RWPE2 (cell line): ENCODE measurements around the gene NTHL1.

Experiments
- ATAC-seq: fragments of 200-7000 bp; cut with Tn5 transposase; 3 replicates; pipeline ENCODE4 v1.9.1; 2021; ENCODE audit warnings: low read depth
- DNase-seq: peaks from one replicate; pipeline ENCODE4 v3.0.0-alpha.2; 2020; ENCODE audit warnings: low spot score
- H3K27ac ChIP-seq: fragments of 450-650 bp; 2 replicates; pipeline ENCODE4 v1.5.1; 2017; ENCODE audit warnings: mild to moderate bottlenecking; ENCODE audit not compliant: poor library complexity, severe bottlenecking
- H3K27me3 ChIP-seq: fragments of 250-450 bp; sonication (Bioruptor Pico); 2 replicates; pipeline ENCODE4 v1.5.1; 2021; ENCODE audit warnings: mild to moderate bottlenecking, moderate library complexity; ENCODE audit not compliant: insufficient read depth, poor library complexity, severe bottlenecking
- H3K36me3 ChIP-seq: fragments of 250-450 bp; sonication (Bioruptor Pico); 2 replicates; pipeline ENCODE4 v1.5.1; 2020; ENCODE audit warnings: low read depth, mild to moderate bottlenecking, moderate library complexity
- H3K4me1 ChIP-seq: fragments of 250-450 bp; sonication (Bioruptor Pico); 2 replicates; pipeline ENCODE4 v1.5.1; 2021; ENCODE audit warnings: mild to moderate bottlenecking, moderate library complexity; ENCODE audit not compliant: insufficient read depth, poor library complexity, severe bottlenecking
- H3K4me3 ChIP-seq: fragments of 250-450 bp; sonication (Bioruptor Pico); 2 replicates; pipeline ENCODE4 v1.5.1; 2021; ENCODE audit warnings: mild to moderate bottlenecking, moderate library complexity; ENCODE audit not compliant: severe bottlenecking
- H3K9me3 ChIP-seq: fragments of 250-450 bp; sonication (Bioruptor Pico); 2 replicates; pipeline ENCODE4 v1.5.1; 2021; ENCODE audit warnings: mild to moderate bottlenecking, moderate library complexity; ENCODE audit not compliant: severe bottlenecking
- CTCF ChIP-seq: fragments of 450-650 bp; IDR thresholded peaks from one replicate; pipeline ENCODE4 v1.5.1; 2017; ENCODE audit warnings: mild to moderate bottlenecking, moderate library complexity; ENCODE audit not compliant: poor library complexity, severe bottlenecking

NTHL1 gene

DNA sequence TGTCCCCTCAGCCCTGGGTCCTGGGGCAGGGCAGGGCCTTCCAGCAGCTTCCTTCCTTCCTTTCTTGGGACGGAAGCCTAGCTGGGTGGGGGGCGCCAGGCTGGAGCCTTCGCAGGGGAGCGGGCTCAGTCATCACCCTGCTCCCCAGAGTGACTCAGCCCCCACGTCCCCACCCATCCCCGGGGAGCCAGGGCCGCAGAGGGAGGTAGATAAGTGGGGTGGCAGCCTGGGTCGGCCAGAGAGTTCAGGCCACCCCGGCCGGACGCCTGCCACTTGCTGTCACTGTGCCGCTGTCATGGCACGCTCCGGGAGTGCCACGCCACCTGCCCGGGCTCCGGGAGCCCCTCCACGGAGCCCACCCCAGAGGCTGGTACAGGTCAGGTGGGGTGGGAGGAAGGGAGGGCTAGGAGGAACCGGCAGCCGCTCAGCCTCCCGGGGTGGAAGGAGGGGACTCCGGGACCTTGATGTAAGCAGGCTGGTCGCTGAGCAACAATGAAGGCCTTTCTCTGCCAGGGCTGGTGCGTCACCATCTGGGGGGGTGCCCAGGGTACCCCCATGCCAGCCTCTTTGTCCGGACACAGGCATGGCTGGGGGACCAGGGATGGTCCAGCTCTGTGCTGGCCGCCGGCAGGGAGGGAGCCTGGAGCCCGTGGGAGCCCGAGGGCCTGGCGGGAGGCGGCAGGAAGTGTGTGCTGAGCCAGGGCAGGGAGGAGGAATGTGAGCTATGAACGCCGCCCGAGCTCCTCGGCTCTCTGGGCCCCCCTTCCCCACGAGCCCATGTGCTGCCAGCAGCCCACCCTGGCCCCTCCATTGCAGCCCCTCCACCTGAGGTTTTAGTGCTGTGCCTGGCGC is 14.4 kb downstream of the NTHL1 start:
- peaks cover 9% of the 10 kb centered on the region for H3K4me1 ChIP-seq
- no peak overlapping the region for H3K4me3 ChIP-seq
- peak; percentile 75 for ATAC-seq
- no peaks in the 10 kb centered on the region for H3K36me3 ChIP-seq
- DNase-seq, result peak; percentile 66
- no peaks in the 10 kb centered on the region for H3K9me3 ChIP-seq
- TF ChIP-seq CTCF, result no peak
- peak overlapping the region; percentile 15 for H3K27ac ChIP-seq
- no peaks in the 10 kb centered on the region for H3K27me3 ChIP-seq

GRCh38 chr16:2032285-2033056 is 15.2 kb downstream of the NTHL1 start:
- Histone ChIP-seq H3K9me3 (no peaks in the 10 kb centered on the region), H3K4me1 (peaks cover 9% of the 10 kb centered on the region), H3K36me3 (no peaks in the 10 kb centered on the region), H3K27me3 (no peaks in the 10 kb centered on the region), H3K27ac (no peak overlapping the region), H3K4me3 (no peak overlapping the region)
- ATAC-seq (no peak), DNase-seq (no peak)
- TF ChIP-seq CTCF, result no peak

DNA sequence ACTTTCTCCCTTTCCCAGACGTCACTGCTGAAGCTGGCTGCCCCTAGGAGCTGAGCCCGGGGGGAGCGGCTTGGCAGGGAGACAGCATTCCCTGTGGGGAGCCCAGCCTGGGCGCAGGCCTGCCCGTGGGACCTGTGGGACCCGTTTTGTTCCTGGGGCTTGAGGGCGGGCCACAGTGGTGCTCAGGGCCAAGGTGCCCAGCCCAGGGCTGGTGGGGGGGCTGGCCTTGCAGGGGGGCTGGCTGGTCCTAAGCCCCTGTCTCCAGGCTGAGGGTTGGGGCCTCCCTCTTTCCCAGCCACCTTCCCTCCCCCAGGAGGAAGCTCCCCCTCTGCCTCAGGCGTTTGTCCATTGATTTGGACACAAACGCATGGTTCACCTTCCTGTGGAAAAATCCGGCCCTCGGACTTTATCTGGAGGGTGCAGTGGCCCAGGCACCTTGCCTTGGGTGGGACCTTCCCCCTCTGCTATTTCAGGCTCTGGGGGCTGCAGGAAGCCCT is 16.5 kb downstream of the NTHL1 start:
- Histone ChIP-seq H3K4me1 (peaks cover 9% of the 10 kb centered on the region), H3K27ac (no peak overlapping the region), H3K27me3 (no peaks in the 10 kb centered on the region), H3K36me3 (no peaks in the 10 kb centered on the region), H3K9me3 (no peaks in the 10 kb centered on the region), H3K4me3 (no peak overlapping the region)
- TF ChIP-seq CTCF, result no peak
- DNase-seq, result no peak
- no peak for ATAC-seq

DNA sequence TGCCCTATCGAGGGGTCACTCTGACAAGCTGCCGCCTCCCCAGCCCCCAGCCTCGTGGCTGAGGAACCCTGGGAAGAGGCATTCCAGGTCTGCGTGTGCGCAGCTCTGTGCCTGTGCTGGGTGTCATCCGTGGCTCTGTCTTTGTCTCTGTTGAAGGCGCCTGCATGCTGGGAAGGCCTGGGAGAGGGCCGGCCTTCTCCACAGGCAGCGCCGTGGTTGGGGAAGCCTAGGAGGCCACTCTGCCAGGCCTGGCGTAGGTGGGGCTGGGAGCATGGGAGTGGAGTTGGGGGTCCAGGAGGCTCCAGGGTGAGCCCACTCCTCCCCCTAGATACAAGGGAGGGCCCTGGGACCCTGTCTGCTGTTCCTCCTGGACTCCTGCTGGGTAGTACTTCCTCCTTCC is 17.6 kb downstream of the NTHL1 start:
- DNase-seq (no peak), ATAC-seq (no peak)
- no peaks in the 10 kb centered on the region for H3K27me3 ChIP-seq
- H3K27ac ChIP-seq, result no peak overlapping the region
- no peaks in the 10 kb centered on the region for H3K36me3 ChIP-seq
- no peak overlapping the region for H3K4me3 ChIP-seq
- TF ChIP-seq CTCF, result no peak
- H3K4me1 ChIP-seq, result peaks cover 9% of the 10 kb centered on the region
- no peaks in the 10 kb centered on the region for H3K9me3 ChIP-seq
